SU-DHL-6 (cell line): ENCODE results near the gene CERS6.

Experiments
- H2AFZ ChIP-seq: fragments of 200-600 bp; sonication (generic); 2 replicates; pipeline ENCODE4 v1.6.1; 2014; ENCODE audit warnings: low read depth, mild to moderate bottlenecking, moderate library complexity, mixed read lengths, antibody characterized with exemption, low read length; ENCODE audit not compliant: severe bottlenecking
- H3F3A ChIP-seq: fragments of 200-600 bp; shearing (Covaris generic); 2 replicates; pipeline ENCODE4 v1.6.0; 2016; ENCODE audit warnings: antibody characterized with exemption, mild to moderate bottlenecking; ENCODE audit not compliant: insufficient read depth
- H3K27ac ChIP-seq: fragments of 200-600 bp; sonication (generic); 2 replicates; pipeline ENCODE4 v1.5.1; 2016; ENCODE audit warnings: low read depth, mild to moderate bottlenecking, low read length, moderate library complexity, mixed read lengths
- H3K27me3 ChIP-seq: fragments of 200-600 bp; sonication (generic), shearing (Covaris generic); 2 replicates; pipeline ENCODE4 v1.6.0; 2014; ENCODE audit warnings: mild to moderate bottlenecking, low read length
- H3K36me3 ChIP-seq: fragments of 200-600 bp; sonication (generic); 2 replicates; pipeline ENCODE4 v1.6.1; 2014; ENCODE audit warnings: mild to moderate bottlenecking, low read length, mixed read lengths
- H3K4me2 ChIP-seq: fragments of 300-600, 200-600 bp; shearing (Covaris generic), sonication (generic); 2 replicates; pipeline ENCODE4 v1.6.0; 2014; ENCODE audit warnings: low read length, low read depth, mild to moderate bottlenecking; ENCODE audit not compliant: poor library complexity, severe bottlenecking
- H3K4me3 ChIP-seq: fragments of 200-600 bp; sonication (generic); 2 replicates; pipeline ENCODE4 v1.5.1; 2014; ENCODE audit warnings: antibody characterized with exemption, low read length, mild to moderate bottlenecking, mixed read lengths; ENCODE audit not compliant: insufficient read depth, poor library complexity, severe bottlenecking
- H3K79me2 ChIP-seq: fragments of 200-600 bp; sonication (generic); 2 replicates; pipeline ENCODE4 v1.6.1; 2014; ENCODE audit warnings: mild to moderate bottlenecking, low read length, moderate library complexity; ENCODE audit not compliant: insufficient read depth
- H3K9ac ChIP-seq: fragments of 200-600 bp; sonication (generic); 2 replicates; pipeline ENCODE4 v1.7.0; 2014; ENCODE audit warnings: mild to moderate bottlenecking, low read length
- H3K9me2 ChIP-seq: fragments of 200-600 bp; sonication (generic); replicated peaks from 2 replicates; pipeline ENCODE4 v1.6.1; 2014; ENCODE audit warnings: low read length; ENCODE audit not compliant: insufficient read depth
- H3K9me3 ChIP-seq: fragments of 200-600 bp; sonication (generic); 2 replicates; pipeline ENCODE4 v1.6.1; 2014; ENCODE audit warnings: low read length, mixed read lengths; ENCODE audit not compliant: insufficient read depth
- H4K20me1 ChIP-seq: fragments of 200-600 bp; sonication (generic); 2 replicates; pipeline ENCODE4 v1.6.1; 2014; ENCODE audit warnings: low read depth, mild to moderate bottlenecking, antibody characterized with exemption, low read length, moderate library complexity, mixed read lengths
- EZH2phosphoT487 ChIP-seq: fragments of 200-600 bp; sonication (generic), shearing (Covaris generic); conservative IDR thresholded peaks from 2 replicates; pipeline ENCODE4 v1.6.1; 2018; ENCODE audit warnings: mild to moderate bottlenecking, antibody characterized with exemption, low read length, moderate library complexity, mixed read lengths
- TF ChIP-seq, protein P1 (sequence below): fragments of 200-600 bp; sonication (generic); IDR thresholded peaks from one replicate; pipeline ENCODE4 v1.5.1; 2017; ENCODE audit warnings: antibody characterized with exemption, mild to moderate bottlenecking, low read length, moderate library complexity; ENCODE audit not compliant: insufficient read depth, poor library complexity, severe bottlenecking

Gene CERS6

DNA sequence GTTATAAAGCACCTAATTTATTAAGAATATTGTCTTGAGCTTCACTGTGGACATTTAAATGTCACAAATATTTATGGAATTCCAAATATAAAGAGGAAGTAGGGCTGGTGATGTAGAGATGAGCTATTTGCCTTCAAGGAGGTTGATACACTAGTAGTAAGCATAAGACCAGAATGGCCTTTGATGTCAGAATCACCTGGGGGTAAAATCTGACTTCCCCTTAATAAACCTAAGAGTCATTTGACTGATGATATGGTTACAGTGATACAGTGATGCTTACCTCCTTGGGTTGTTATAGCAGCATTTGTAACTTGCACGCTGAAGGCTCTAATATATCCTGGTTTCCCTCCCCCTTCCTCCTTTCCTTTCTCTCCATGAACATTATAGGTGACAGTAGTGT, 143.7 kb downstream of the CERS6 start:
- Histone ChIP-seq H3F3A (no peaks in the 10 kb centered on the region), H4K20me1 (no peaks in the 10 kb centered on the region), H3K9me2 (no peaks in the 10 kb centered on the region), H3K27me3 (no peaks in the 10 kb centered on the region), H3K9ac (no peak overlapping the region), H3K4me2 (no peak overlapping the region), H3K27ac (no peak overlapping the region), H3K9me3 (no peaks in the 10 kb centered on the region), H3K4me3 (no peak overlapping the region), H3K36me3 (no peaks in the 10 kb centered on the region), H2AFZ (no peak overlapping the region), H3K79me2 (no peaks in the 10 kb centered on the region)
- TF ChIP-seq, protein P1, sequence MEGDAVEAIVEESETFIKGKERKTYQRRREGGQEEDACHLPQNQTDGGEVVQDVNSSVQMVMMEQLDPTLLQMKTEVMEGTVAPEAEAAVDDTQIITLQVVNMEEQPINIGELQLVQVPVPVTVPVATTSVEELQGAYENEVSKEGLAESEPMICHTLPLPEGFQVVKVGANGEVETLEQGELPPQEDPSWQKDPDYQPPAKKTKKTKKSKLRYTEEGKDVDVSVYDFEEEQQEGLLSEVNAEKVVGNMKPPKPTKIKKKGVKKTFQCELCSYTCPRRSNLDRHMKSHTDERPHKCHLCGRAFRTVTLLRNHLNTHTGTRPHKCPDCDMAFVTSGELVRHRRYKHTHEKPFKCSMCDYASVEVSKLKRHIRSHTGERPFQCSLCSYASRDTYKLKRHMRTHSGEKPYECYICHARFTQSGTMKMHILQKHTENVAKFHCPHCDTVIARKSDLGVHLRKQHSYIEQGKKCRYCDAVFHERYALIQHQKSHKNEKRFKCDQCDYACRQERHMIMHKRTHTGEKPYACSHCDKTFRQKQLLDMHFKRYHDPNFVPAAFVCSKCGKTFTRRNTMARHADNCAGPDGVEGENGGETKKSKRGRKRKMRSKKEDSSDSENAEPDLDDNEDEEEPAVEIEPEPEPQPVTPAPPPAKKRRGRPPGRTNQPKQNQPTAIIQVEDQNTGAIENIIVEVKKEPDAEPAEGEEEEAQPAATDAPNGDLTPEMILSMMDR: no peak

DNA sequence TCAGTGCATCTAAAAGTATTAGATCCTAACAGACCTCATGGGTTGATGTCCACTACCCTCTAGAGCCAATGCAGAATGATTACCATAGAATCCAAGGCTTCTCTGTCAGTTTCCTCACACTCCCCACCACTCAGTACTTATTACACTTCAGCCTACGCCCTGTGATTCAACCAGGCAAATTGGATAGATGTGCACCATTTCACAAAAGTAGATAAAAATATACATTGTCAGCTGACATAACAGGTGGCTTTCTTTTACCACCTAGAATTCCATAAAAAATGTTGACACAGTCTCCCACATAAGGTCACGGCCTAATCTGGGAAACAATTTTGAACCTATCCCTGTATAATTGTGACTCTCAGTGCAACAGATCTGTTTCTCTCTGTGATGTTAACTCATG, 144.9 kb downstream of the CERS6 start:
- Histone ChIP-seq H3K9me3 (no peaks in the 10 kb centered on the region), H3K4me3 (no peak overlapping the region), H3K9ac (no peak overlapping the region)

DNA sequence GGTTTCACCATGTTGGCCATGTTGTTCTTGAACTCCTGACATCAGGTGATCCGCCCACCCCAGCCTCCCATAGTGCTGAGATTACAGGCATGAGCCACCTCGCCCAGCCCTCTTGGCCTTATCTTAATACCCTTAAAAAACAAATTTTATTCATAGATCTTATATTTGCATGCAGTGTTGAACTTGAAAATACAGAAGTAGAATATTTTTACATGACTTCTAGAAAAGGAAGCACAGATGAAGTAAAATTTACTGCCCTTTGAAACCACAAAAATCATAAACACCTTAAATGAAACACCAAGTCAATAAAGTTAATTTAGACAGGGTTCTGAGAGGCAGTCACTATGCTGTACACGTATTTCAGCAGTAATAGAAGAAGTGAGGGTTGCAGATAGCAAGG, 145.7 kb downstream of the CERS6 start:
- Histone ChIP-seq H4K20me1 (no peaks in the 10 kb centered on the region), H3K27me3 (no peaks in the 10 kb centered on the region), H3K9ac (no peak overlapping the region), H3K36me3 (no peaks in the 10 kb centered on the region), H3K79me2 (no peaks in the 10 kb centered on the region), H3F3A (no peaks in the 10 kb centered on the region), H3K9me2 (no peaks in the 10 kb centered on the region), H3K9me3 (no peaks in the 10 kb centered on the region), H3K4me2 (no peak overlapping the region), H3K4me3 (no peak overlapping the region), H3K27ac (no peak overlapping the region), H2AFZ (no peak overlapping the region)
- TF ChIP-seq EZH2phosphoT487: no peak
- TF ChIP-seq, protein P1: no peak

More for the DNA sequence above, 144.9 kb downstream of the CERS6 start:
- H3K36me3 ChIP-seq: no peaks in the 10 kb centered on the region
- H2AFZ ChIP-seq: no peak overlapping the region
- no peaks in the 10 kb centered on the region for H4K20me1 ChIP-seq
- no peaks in the 10 kb centered on the region for H3F3A ChIP-seq
- no peaks in the 10 kb centered on the region for H3K9me2 ChIP-seq
- H3K4me2 ChIP-seq: no peak overlapping the region
- H3K27me3 ChIP-seq: no peaks in the 10 kb centered on the region
- TF ChIP-seq, protein P1: no peak
- TF ChIP-seq EZH2phosphoT487: no peak
- H3K27ac ChIP-seq: no peak overlapping the region
- H3K79me2 ChIP-seq: no peaks in the 10 kb centered on the region

DNA sequence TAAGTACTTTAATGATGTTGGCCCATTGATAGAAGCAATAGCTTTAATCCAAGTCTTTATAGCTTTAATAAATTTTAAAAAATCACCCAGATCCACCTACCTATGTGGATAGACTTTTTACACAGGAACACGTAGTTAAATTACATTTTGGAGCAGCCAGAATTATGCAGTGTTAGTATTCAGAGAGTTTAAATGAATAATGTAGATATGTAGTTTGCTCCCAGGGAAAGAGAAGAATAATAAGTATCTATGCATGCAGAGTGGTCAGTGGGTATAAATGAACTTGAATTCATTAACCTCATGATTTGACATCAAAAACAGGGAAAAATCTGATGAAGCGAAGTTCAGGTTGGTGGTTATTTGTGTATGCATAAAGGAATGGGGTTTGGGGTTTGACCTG, 146.3 kb downstream of the CERS6 start:
- Histone ChIP-seq H3K9me3 (no peaks in the 10 kb centered on the region), H3K36me3 (no peaks in the 10 kb centered on the region), H3K9me2 (no peaks in the 10 kb centered on the region), H4K20me1 (no peaks in the 10 kb centered on the region), H3K4me3 (no peak overlapping the region), H3K79me2 (no peaks in the 10 kb centered on the region), H3F3A (no peaks in the 10 kb centered on the region), H3K4me2 (no peak overlapping the region), H2AFZ (no peak overlapping the region), H3K27me3 (no peaks in the 10 kb centered on the region), H3K9ac (no peak overlapping the region), H3K27ac (no peak overlapping the region)
- TF ChIP-seq, protein P1: no peak
- TF ChIP-seq EZH2phosphoT487: no peak
